PC-3 (cell line): Measurements from ENCODE around the gene OR5J2. TPM values are rescaled to one million over a fixed set of nuclear protein-coding genes. Genes with fewer than 3 reads are reported as not detected.
"Not testable (repeated sequence)": the region's sequence is repeated elsewhere in the genome, so short reads cannot be mapped to it uniquely, and the experiment has no call there.

Source experiments
- ATAC-seq: fragments of 200-7000 bp; cut with Tn5 transposase; 2 replicates; pipeline ENCODE4 v1.9.1; 2020; ENCODE audit warnings: mild to moderate bottlenecking, moderate library complexity
- BruUV-seq: library from RNA; stranded (reverse); fragments of 400-500 nt; replicated peaks from 2 replicates; lab custom pipeline; 2021; lab: Mats Ljungman, UMichigan
- CTCF ChIA-PET: fragments of 300-600 bp; sonication (Branson Sonifier 250); formaldehyde crosslinking; loops from one replicate; lab custom pipeline; 2022; ENCODE audit warnings: antibody characterized with exemption; lab: Charles Lee
- POLR2A ChIA-PET: fragments of 300-600 bp; sonication (Branson Sonifier 250); formaldehyde crosslinking; loops from one replicate; lab custom pipeline; 2022; ENCODE audit warnings: antibody characterized with exemption; ENCODE audit not compliant: unreplicated experiment; lab: Charles Lee
- DNase-seq: peaks from one replicate; pipeline ENCODE4 v3.0.0-alpha.2; 2015
- H2AFZ ChIP-seq: fragments of 300-600 bp; sonication (generic); 2 replicates; pipeline ENCODE4 v1.6.0; 2016; ENCODE audit warnings: antibody characterized with exemption, low read length
- H3F3A ChIP-seq: fragments of 300-600 bp; sonication (generic); one replicate; pipeline ENCODE4 v1.6.0; 2017; ENCODE audit warnings: antibody characterized with exemption, low read length, control low read depth, mild to moderate bottlenecking; ENCODE audit not compliant: unreplicated experiment
- H3K27ac ChIP-seq: fragments of 300-600 bp; sonication (generic); 2 replicates; pipeline ENCODE4 v1.5.1; 2016; ENCODE audit warnings: mild to moderate bottlenecking, low read length
- H3K27me3 ChIP-seq: fragments of 300-600 bp; sonication (generic); 2 replicates; pipeline ENCODE4 v1.6.1; 2016; ENCODE audit warnings: low read length, mixed read lengths
- H3K36me3 ChIP-seq: fragments of 300-600 bp; sonication (generic); 2 replicates; pipeline ENCODE4 v1.6.1; 2016; ENCODE audit warnings: low read depth, mixed run types, low read length, mixed read lengths
- H3K4me1 ChIP-seq: fragments of 300-600 bp; sonication (generic); 2 replicates; pipeline ENCODE4 v1.5.1; 2016; ENCODE audit warnings: low read length; ENCODE audit not compliant: insufficient read depth
- H3K4me2 ChIP-seq: fragments of 300-600 bp; sonication (generic); 2 replicates; pipeline ENCODE4 v1.6.0; 2016; ENCODE audit warnings: low read length
- H3K4me3 ChIP-seq: fragments of 300-600 bp; sonication (generic); 2 replicates; pipeline ENCODE4 v1.5.1; 2016; ENCODE audit warnings: mild to moderate bottlenecking, low read length, mixed read lengths
- H3K79me2 ChIP-seq: fragments of 300-600 bp; sonication (generic); 2 replicates; pipeline ENCODE4 v1.6.1; 2017; ENCODE audit warnings: low read length, mixed read lengths
- H3K9ac ChIP-seq: fragments of 300-600 bp; sonication (generic); 2 replicates; pipeline ENCODE4 v1.6.0; 2016; ENCODE audit warnings: mild to moderate bottlenecking, low read length
- H3K9me2 ChIP-seq: fragments of 300-600 bp; sonication (generic); replicated peaks from 2 replicates; pipeline ENCODE4 v1.6.1; 2016; ENCODE audit warnings: mixed run types, low read length, mixed read lengths
- H3K9me3 ChIP-seq: fragments of 300-600 bp; sonication (generic); 2 replicates; pipeline ENCODE4 v1.6.1; 2016; ENCODE audit warnings: low read length, mixed read lengths
- H4K20me1 ChIP-seq: fragments of 300-600 bp; sonication (generic); 2 replicates; pipeline ENCODE4 v1.6.1; 2016; ENCODE audit warnings: low read length, mixed read lengths
- EZH2 ChIP-seq: fragments of 300-600 bp; sonication (generic); IDR thresholded peaks from one replicate; pipeline ENCODE4 v1.6.1; 2017; ENCODE audit warnings: antibody characterized with exemption, mild to moderate bottlenecking, low read length; ENCODE audit not compliant: unreplicated experiment
- EZH2phosphoT487 ChIP-seq: fragments of 300-600 bp; sonication (generic); IDR thresholded peaks from 2 replicates; pipeline ENCODE4 v1.6.1; 2018; ENCODE audit warnings: mild to moderate bottlenecking, antibody characterized with exemption, low read length, borderline replicate concordance
- intact Hi-C: fragments of 100-400 bp; cut with micrococcal nuclease; formaldehyde crosslinking; loops from 2 replicates; pipeline ENCODE4 v1.9.0; 2023
- total RNA-seq: library from RNA; depleted of rRNA; stranded (reverse); fragments of >200 nt; gene quantifications from 2 replicates; pipeline ENCODE4 v1.2.3, GENCODE V29; 2014; rRNA removed
- TF ChIP-seq, protein P1 (sequence below): fragments of 300-600 bp; sonication (generic); conservative IDR thresholded peaks from 2 replicates; pipeline ENCODE4 v1.5.1; 2017; ENCODE audit warnings: antibody characterized with exemption, low read depth, mild to moderate bottlenecking, low read length

OR5J2 gene
- total RNA-seq, 1 experiment from 2014 or later, result not detected

- ATAC-seq (no peak), DNase-seq (no peak)
- Histone ChIP-seq H3K79me2 (no peaks in the 10 kb centered on the region), H3K9me2 (no peaks in the 10 kb centered on the region), H3K4me2 (no peak overlapping the region), H3K36me3 (no peaks in the 10 kb centered on the region), H3K4me3 (no peak overlapping the region), H3K9me3 (no peaks in the 10 kb centered on the region; the same call in 1 of the 2 replicates), H3K27ac (no peak overlapping the region), H3K9ac (no peak overlapping the region), H3K27me3 (no peaks in the 10 kb centered on the region), H3K4me1 (no peaks in the 10 kb centered on the region), H2AFZ (no peak overlapping the region), H4K20me1 (no peaks in the 10 kb centered on the region), H3F3A (no peaks in the 10 kb centered on the region)
- intact Hi-C loops, result no loop called here
- TF ChIP-seq EZH2phosphoT487 (no peak), EZH2 (no peak)
- TF ChIP-seq, protein P1, sequence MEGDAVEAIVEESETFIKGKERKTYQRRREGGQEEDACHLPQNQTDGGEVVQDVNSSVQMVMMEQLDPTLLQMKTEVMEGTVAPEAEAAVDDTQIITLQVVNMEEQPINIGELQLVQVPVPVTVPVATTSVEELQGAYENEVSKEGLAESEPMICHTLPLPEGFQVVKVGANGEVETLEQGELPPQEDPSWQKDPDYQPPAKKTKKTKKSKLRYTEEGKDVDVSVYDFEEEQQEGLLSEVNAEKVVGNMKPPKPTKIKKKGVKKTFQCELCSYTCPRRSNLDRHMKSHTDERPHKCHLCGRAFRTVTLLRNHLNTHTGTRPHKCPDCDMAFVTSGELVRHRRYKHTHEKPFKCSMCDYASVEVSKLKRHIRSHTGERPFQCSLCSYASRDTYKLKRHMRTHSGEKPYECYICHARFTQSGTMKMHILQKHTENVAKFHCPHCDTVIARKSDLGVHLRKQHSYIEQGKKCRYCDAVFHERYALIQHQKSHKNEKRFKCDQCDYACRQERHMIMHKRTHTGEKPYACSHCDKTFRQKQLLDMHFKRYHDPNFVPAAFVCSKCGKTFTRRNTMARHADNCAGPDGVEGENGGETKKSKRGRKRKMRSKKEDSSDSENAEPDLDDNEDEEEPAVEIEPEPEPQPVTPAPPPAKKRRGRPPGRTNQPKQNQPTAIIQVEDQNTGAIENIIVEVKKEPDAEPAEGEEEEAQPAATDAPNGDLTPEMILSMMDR, result no peak
- ChIA-PET POLR2A (no interaction called here), CTCF (no interaction called here)
- BruUV-seq, result no TSS peak
Measured at GRCh38 chr11:56207790-56208189, 31.4 kb downstream of the OR5J2 start.

DNA sequence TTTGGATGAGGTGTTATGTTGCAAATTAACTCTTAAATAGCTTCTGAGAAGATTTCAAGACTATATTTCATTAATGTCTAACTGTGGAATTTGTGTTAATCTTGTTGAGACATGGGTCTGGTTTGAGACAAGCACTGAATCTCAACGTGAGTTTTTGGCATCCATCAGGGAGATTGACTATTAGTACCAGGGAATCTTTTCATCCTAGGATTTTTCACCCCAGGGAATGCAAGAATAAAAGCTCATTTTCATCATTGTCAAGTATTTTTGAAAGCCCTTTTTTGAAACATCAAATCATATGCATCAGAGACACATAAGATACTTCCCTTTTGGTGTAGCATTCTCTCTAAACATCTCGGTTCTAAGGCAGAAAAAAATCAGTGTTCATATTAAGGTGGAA lies 38.1 kb downstream of the OR5J2 start:
- ChIA-PET CTCF (no interaction called here), POLR2A (no interaction called here)
- no peaks in the 10 kb centered on the region for H3K79me2 ChIP-seq
- H3K27me3 ChIP-seq, result no peaks in the 10 kb centered on the region
- H3K27ac ChIP-seq, result no peak overlapping the region
- no peak for DNase-seq
- no peaks in the 10 kb centered on the region for H4K20me1 ChIP-seq
- TF ChIP-seq EZH2, result no peak
- TF ChIP-seq EZH2phosphoT487, result no peak
- TF ChIP-seq, protein P1, result no peak
- no peak overlapping the region for H3K9ac ChIP-seq
- no peaks in the 10 kb centered on the region for H3K4me1 ChIP-seq
- intact Hi-C loops, result no loop called here
- H3K36me3 ChIP-seq, result no peaks in the 10 kb centered on the region
- no TSS peak for BruUV-seq
- H3K9me2 ChIP-seq, result no peaks in the 10 kb centered on the region
- ATAC-seq, result no peak
- H3F3A ChIP-seq, result no peaks in the 10 kb centered on the region
- no peak overlapping the region for H3K4me3 ChIP-seq
- 0 out of 2 replicates have a peak, but pooled peaks cover 8% of the 10 kb centered on the region for H3K9me3 ChIP-seq
- no peak overlapping the region for H2AFZ ChIP-seq
- no peak overlapping the region for H3K4me2 ChIP-seq

- BruUV-seq, H3F3A ChIP-seq, H3K4me2 ChIP-seq, H3K9me2 ChIP-seq, H3K4me1 ChIP-seq, H3K27ac ChIP-seq, H3K27me3 ChIP-seq, POLR2A ChIA-PET, H3K36me3 ChIP-seq, intact Hi-C loops, H3K9ac ChIP-seq, H3K4me3 ChIP-seq, ATAC-seq, H3K9me3 ChIP-seq, H4K20me1 ChIP-seq, CTCF ChIA-PET, DNase-seq, H2AFZ ChIP-seq, H3K79me2 ChIP-seq: not testable (repeated sequence)
Measured at GRCh38 chr11:56219735-56220134, 43.3 kb downstream of the OR5J2 start.

Other genes with a start within 250 kb of the OR5J2 start
- not detected in 2 replicates for gene OR5I1, start 240.2 kb upstream of the OR5J2 start, total RNA-seq
- not detected in 2 replicates for gene OR10AG1, start 206.7 kb upstream of the OR5J2 start, total RNA-seq
- not detected in 2 replicates for gene OR5F1, start 182.0 kb upstream of the OR5J2 start, total RNA-seq
- gene OR5AS1, start 149.0 kb upstream of the OR5J2 start, total RNA-seq, result not detected in 2 replicates
- not detected in 2 replicates for gene OR8I2, start 83.3 kb upstream of the OR5J2 start, total RNA-seq
- not detected in 2 replicates for gene OR8H2, start 72.9 kb upstream of the OR5J2 start, total RNA-seq
- gene OR8H3, start 54.2 kb upstream of the OR5J2 start, total RNA-seq, result not detected in 2 replicates
- gene OR8J3, start 36.4 kb upstream of the OR5J2 start, total RNA-seq, result not detected in 2 replicates
- not detected in 2 replicates for gene OR8K5, start 16.3 kb upstream of the OR5J2 start, total RNA-seq
- not detected in 2 replicates for gene OR5T2, start 57.6 kb downstream of the OR5J2 start, total RNA-seq
- gene OR5T3, start 75.6 kb downstream of the OR5J2 start, total RNA-seq, result not detected in 2 replicates
- gene OR5T1, start 97.5 kb downstream of the OR5J2 start, total RNA-seq, result not detected in 2 replicates
- not detected in 2 replicates for gene OR8H1, start 115.6 kb downstream of the OR5J2 start, total RNA-seq
- not detected in 2 replicates for gene OR8K3, start 138.5 kb downstream of the OR5J2 start, total RNA-seq
- gene OR8K1, start 169.4 kb downstream of the OR5J2 start, total RNA-seq, result not detected in 2 replicates
- gene OR8J1, start 177.7 kb downstream of the OR5J2 start, total RNA-seq, result not detected in 2 replicates
- gene OR8U1, start 199.0 kb downstream of the OR5J2 start, total RNA-seq, result not detected in 2 replicates
- gene OR5AL1, start 236.1 kb downstream of the OR5J2 start, total RNA-seq, result not detected in 2 replicates